IMR-90 (cell line): ENCODE results near the gene PKM.

Source experiments
- CHD1 ChIP-seq: IDR thresholded peaks from 2 replicates; pipeline ENCODE4 v1.6.1; 2012; ENCODE audit warnings: low read depth, low read length, improper control_type of control experiment
- FOS ChIP-seq: fragments of 150-350 bp; IDR thresholded peaks from 2 replicates; pipeline ENCODE4 v1.6.1; 2016; ENCODE audit warnings: low read depth, low read length
- MAZ ChIP-seq: IDR thresholded peaks from 2 replicates; pipeline ENCODE4 v1.6.1; 2012; ENCODE audit warnings: low read depth, mild to moderate bottlenecking, low read length, improper control_type of control experiment, moderate library complexity, borderline replicate concordance
- MXI1 ChIP-seq: IDR thresholded peaks from 2 replicates; pipeline ENCODE4 v1.6.1; 2012; ENCODE audit warnings: low read depth, mild to moderate bottlenecking, low read length, moderate library complexity, borderline replicate concordance
- POLR2A ChIP-seq: IDR thresholded peaks from 2 replicates; pipeline ENCODE4 v1.6.1; 2012; ENCODE audit warnings: mild to moderate bottlenecking, low read depth, low read length
- RAD21 ChIP-seq: IDR thresholded peaks from 2 replicates; pipeline ENCODE4 v1.6.1; 2012; ENCODE audit warnings: low read length, improper control_type of control experiment
- RCOR1 ChIP-seq: IDR thresholded peaks from 2 replicates; pipeline ENCODE4 v1.6.1; 2012; ENCODE audit warnings: mild to moderate bottlenecking, low read length, improper control_type of control experiment; ENCODE audit not compliant: insufficient replicate concordance
- RFX5 ChIP-seq: IDR thresholded peaks from 2 replicates; pipeline ENCODE4 v1.8.0; 2012; ENCODE audit warnings: low read depth, mild to moderate bottlenecking, low read length, moderate library complexity
- USF2 ChIP-seq: fragments of 150-350 bp; IDR thresholded peaks from 2 replicates; pipeline ENCODE4 v1.6.1; 2017; ENCODE audit warnings: mild to moderate bottlenecking, antibody characterized with exemption, low read length, low read depth
- TF ChIP-seq, protein P1 (sequence below): conservative IDR thresholded peaks from 2 replicates; pipeline ENCODE4 v1.5.1; 2012; ENCODE audit warnings: mild to moderate bottlenecking, low read depth, low read length, improper control_type of control experiment

GRCh38 chr15:72197460-72198355, 33.3 kb downstream of the PKM start, which contains the start of gene GRAMD2A:
- TF ChIP-seq RCOR1 (no peak), POLR2A (no peak), FOS (no peak), MXI1 (no peak), RFX5 (no peak), RAD21 (no peak), CHD1 (no peak), USF2 (no peak), MAZ (no peak; the same call in 1 of the 2 replicates)
- TF ChIP-seq, protein P1, sequence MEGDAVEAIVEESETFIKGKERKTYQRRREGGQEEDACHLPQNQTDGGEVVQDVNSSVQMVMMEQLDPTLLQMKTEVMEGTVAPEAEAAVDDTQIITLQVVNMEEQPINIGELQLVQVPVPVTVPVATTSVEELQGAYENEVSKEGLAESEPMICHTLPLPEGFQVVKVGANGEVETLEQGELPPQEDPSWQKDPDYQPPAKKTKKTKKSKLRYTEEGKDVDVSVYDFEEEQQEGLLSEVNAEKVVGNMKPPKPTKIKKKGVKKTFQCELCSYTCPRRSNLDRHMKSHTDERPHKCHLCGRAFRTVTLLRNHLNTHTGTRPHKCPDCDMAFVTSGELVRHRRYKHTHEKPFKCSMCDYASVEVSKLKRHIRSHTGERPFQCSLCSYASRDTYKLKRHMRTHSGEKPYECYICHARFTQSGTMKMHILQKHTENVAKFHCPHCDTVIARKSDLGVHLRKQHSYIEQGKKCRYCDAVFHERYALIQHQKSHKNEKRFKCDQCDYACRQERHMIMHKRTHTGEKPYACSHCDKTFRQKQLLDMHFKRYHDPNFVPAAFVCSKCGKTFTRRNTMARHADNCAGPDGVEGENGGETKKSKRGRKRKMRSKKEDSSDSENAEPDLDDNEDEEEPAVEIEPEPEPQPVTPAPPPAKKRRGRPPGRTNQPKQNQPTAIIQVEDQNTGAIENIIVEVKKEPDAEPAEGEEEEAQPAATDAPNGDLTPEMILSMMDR = no peak
